Stimulated activated CD4-positive, alpha-beta T cell treated with anti-CD3 and anti-CD28 coated beads, Interleukin-15, amount 100 ng/mL, for 1 hour (primary cell): ENCODE results near the gene SYT6.

ENCODE experiments used
- DNase-seq, 2 donors: peaks; one replicate each; pipeline ENCODE4 v3.0.0-alpha.2; 2020; ENCODE audit warnings: low read depth in 1 of 2, low spot score in 1 of 2

Gene SYT6

GRCh38 chr1:114154146-114154962 is 685 bp upstream of the SYT6 start:
- no peak for DNase-seq

GRCh38 chr1:114152508-114153260 is 985 bp downstream of the SYT6 start:
- no peak for DNase-seq

- no peak for DNase-seq
Measured at GRCh38 chr1:114152089-114152507, 1.6 kb downstream of the SYT6 start.

GRCh38 chr1:114150016-114150415 is 3.7 kb downstream of the SYT6 start:
- DNase-seq = no peak

GRCh38 chr1:114149211-114149610 is 4.5 kb downstream of the SYT6 start:
- DNase-seq = no peak

GRCh38 chr1:114145504-114146151 is 8.0 kb downstream of the SYT6 start:
- no peak for DNase-seq

- DNase-seq = no peak
Measured at GRCh38 chr1:114144016-114144415, 9.7 kb downstream of the SYT6 start.

GRCh38 chr1:114139540-114139939 is 14.1 kb downstream of the SYT6 start:
- DNase-seq = no peak

GRCh38 chr1:114137497-114137896 is 16.2 kb downstream of the SYT6 start:
- no peak for DNase-seq

- no peak for DNase-seq
Measured at GRCh38 chr1:114135786-114136185, 17.9 kb downstream of the SYT6 start.

GRCh38 chr1:114134518-114134917 is 19.2 kb downstream of the SYT6 start:
- no peak for DNase-seq

GRCh38 chr1:114133129-114133528 is 20.5 kb downstream of the SYT6 start:
- DNase-seq = no peak

- DNase-seq = no peak
Measured at GRCh38 chr1:114131526-114132220, 22.0 kb downstream of the SYT6 start.

GRCh38 chr1:114130846-114131525 is 22.7 kb downstream of the SYT6 start:
- DNase-seq = no peak

- no peak for DNase-seq
Measured at GRCh38 chr1:114130213-114130612, 23.5 kb downstream of the SYT6 start.

- DNase-seq = no peak
Measured at GRCh38 chr1:114128293-114128692, 25.4 kb downstream of the SYT6 start.

GRCh38 chr1:114126261-114127095 is 27.2 kb downstream of the SYT6 start:
- no peak for DNase-seq

GRCh38 chr1:114124644-114125043 is 29.0 kb downstream of the SYT6 start:
- DNase-seq = no peak

- no peak for DNase-seq
Measured at GRCh38 chr1:114122941-114123618, 30.6 kb downstream of the SYT6 start.
